Epithelial cell of esophagus (primary cell): Measurements from ENCODE around the gene APBA2.

Experiments used
- DNase-seq: peaks from one replicate; pipeline ENCODE4 v3.0.0; 2010; ENCODE audit warnings: low read depth
- H3K4me3 ChIP-seq: 2 replicates; pipeline ENCODE4 v1.5.1; 2011; ENCODE audit warnings: mild to moderate bottlenecking, low read length, control low read depth
- CTCF ChIP-seq: IDR thresholded peaks from 2 replicates; pipeline ENCODE4 v1.5.1; 2011; ENCODE audit warnings: low read depth, mild to moderate bottlenecking, low read length, control low read depth, inconsistent platforms; ENCODE audit not compliant: insufficient read depth; ENCODE audit errors: missing control alignments

The APBA2 gene

GRCh38 chr15:29133321-29133720 is 247.5 kb downstream of the APBA2 start:
- DNase-seq: no peak
- H3K4me3 ChIP-seq: no peak overlapping the region
- no peak for TF ChIP-seq CTCF

GRCh38 chr15:29133791-29134190 is 248.0 kb downstream of the APBA2 start:
- no peak for DNase-seq
- TF ChIP-seq CTCF: no peak
- no peak overlapping the region for H3K4me3 ChIP-seq

GRCh38 chr15:29134239-29134638 is 248.5 kb downstream of the APBA2 start:
- DNase-seq: no peak
- no peak for TF ChIP-seq CTCF
- H3K4me3 ChIP-seq: no peak overlapping the region

- TF ChIP-seq CTCF: no peak
- no peak overlapping the region for H3K4me3 ChIP-seq
- DNase-seq: no peak
These were observed 249.0 kb downstream of the APBA2 start for GRCh38 chr15:29134641-29135308.

GRCh38 chr15:29135309-29135657 is 249.5 kb downstream of the APBA2 start:
- no peak overlapping the region for H3K4me3 ChIP-seq
- no peak for DNase-seq
- TF ChIP-seq CTCF: no peak

- H3K4me3 ChIP-seq: no peak overlapping the region
- no peak for DNase-seq
- TF ChIP-seq CTCF: no peak
These were observed 250.2 kb downstream of the APBA2 start for GRCh38 chr15:29135702-29136646.
